ENCODE data around the gene HOXA3.
A peak's percentile ranks its signal among the peaks of the same experiment; 100 is the strongest.

Gene HOXA3

DNA sequence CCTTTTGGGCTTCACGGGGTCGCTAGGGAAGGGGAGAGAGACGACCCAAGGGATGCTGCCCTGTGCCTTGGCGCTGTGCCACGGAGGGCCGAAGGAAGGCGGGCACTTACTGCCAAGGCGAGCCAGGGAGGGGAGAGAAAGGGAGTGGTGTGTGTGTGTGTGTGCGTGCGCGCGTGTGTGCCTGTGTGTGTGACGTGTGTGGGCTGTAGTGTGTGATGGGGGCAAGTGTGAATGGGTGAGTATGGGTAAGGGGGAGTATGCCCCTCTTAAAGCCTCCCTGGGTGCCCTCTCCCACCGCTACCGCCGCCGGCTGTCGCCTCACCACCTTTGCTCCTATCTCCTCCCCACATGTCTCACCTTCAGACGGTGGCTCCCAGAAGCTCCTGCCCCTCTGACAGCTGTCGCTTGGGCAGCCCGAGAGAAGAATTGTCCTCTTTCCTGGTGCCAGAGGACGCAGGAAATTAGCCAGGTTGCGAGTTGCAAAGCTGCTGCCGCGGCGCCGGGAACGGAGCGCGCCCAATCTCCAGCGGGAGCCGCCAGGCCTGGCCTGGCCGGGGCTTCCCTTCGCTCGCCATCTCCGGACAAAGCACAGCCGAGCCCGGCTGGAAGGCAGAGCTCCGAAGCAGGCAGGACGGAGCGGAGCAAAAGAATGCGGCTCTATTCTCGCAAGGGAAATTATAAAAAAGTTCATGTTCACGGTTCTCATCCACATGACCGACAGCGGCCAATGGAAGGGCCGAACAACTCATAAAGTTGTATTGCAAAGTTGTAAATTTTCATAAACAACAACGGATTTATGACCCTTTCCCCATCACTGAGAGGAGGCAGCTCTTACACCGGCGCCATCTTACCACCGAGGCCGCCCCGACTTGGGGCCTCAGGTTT, at the start of gene HOXA3:
Gene HOXA3 (minus strand): TSS at position 653 of the 885 bp plus-strand sequence. CDS start 41,943 bp downstream, outside the sequence.
- DNase-seq: no peak

DNA sequence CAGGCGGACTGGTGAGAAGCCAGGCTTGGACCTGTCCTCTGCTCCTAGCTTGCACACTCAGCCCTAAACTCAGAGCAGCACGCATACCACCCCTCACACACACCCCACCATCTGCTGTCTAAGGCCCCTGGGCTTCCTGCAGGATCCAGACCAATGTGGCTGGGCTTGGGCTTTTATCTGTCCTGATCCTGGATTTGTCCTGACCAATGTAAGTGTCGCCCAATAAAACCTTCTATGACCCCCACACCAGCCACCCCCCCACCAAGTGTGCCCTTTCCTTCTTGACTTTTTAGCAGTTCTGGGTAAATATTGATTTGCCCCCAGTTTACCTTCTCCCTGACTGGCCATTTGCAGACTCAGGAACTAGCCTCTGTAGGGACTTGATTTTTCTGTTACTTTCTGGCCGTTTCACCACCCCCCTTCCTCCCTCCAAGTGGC, 49.2 kb upstream of the HOXA3 start:
- DNase-seq: no peak

DNA sequence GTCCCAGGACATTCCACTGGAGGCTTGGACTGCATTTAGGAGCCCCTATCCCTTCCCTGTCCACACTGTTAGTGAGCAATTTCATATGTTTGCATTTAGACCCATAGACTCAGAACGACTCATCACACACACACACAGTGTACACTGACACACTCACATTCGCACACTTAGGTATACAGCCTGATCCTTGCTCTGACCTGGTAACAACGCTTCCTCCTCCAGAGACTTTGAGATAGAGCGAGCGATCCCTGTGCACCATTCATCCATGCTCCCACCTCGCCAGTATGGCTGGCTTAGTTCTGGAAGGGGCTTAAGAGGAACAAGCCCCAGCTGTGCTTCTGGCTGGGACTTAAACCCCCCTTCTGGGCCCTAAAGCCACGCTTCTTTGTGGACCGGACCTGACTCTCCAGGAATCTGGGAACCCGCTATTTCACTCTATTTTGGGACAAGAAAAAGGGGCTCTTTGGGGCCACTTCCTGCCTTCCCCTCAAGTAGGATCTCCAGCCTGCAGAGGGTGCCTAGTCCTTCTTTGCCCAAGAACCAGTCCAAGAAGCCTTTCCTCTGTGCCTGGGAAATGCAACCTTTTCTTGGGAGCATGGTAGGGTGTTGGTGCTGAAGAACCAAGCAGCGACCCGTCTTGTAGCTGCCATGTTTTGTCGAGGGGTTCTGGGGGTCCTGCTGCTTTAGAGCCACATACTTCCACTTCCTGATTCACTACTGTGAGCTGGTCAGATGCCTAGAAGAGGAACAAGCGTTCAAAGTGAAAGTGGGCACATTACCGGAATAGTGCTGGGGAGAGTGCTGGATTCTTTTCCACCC, 48.6 kb upstream of the HOXA3 start:
- no peak for DNase-seq

DNA sequence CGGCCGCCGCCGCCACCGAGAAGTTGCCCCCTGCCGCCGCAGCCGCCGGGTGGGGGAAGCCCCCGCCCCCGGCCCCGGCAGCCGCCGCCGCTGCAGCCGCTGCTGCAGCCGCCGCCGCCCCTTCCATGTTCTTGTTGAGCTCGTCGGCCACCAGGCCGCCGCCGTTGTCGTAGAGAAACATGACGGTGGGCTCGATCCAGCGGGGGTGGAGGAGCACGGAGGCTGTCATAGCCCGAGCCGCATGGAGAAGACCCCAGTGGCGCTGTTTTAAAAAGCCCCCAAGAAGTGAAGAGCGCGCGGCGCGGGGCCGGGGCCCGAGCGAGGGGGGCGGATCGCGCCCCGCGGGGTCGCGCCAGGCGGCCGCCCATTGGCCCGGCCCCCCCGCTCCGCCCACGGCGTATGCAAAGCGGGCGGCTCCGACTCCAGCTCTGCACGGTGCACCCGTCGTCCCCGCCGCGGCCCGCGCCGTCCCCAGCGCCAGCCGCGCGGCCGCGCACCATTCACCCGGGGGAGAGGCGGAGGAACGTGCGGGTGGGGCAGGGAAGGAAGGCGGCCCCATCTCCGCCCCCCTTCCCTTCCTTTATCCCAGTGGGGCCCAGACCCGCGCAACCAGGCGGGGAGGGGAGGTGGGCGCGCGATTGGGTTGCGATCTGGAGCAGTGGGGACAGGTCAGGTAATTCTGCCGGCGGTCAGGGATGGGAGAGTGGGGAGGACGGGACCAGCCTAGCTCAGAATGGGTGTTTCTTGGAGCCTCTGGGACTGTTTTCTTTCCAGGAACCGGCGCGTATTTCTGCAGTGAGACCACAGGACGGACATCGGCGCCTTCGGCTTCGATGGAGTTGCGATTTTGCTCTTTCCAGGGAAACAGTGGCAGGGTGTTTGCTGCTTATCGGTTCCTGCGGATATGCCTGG, 47.7 kb upstream of the HOXA3 start, which contains the start of gene HOXA13:
Gene HOXA13 (minus strand): TSS at position 243 of the 912 bp plus-strand sequence. CDS start 14 bp downstream, at position 229.
- peak; percentile 58 for DNase-seq

DNA sequence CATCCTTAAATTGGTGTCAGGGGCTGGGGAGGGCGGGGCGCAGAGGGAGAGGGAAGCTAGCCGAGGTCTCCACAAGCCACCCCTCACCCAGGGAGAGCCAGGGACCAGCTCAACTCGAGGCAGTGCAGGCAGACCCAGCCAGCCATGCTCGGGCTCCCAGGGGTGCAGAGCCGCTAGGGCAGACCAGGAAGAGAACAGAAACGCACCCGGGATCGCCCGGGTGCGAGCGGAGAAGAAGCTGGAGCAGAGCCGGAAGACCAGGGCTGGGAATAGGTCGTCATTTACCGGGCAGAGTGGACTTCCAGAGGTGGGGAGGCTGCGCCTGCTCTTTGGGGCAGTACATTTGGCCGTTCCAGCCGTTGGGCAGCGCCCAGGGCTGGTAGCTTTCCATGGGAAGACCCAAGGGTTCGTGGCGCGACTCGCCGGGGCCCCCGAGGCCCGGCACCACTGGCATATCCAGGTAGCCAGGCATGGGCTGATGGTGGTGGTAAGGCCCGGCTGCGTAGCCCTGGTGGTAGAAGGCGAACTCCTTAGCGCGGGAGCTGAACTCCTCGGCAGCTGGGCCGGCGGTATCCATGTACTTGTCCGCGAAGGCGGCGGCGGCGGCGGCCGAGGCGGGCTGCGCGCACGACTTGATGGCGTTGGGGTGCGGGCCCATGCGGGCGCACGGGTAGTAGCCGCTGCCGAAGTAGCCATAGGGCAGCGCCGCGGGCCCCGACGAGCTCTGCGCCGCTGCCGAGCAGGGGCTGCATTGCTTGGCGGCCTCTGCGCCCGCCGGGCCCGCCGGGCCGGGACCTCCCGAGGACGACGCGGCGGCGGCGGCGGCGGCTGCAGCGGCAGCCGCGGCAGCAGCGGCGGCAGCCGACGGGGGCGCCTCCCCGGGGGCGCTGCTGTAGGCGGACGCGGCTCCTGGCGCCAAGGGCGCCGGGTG, 46.8 kb upstream of the HOXA3 start:
- DNase-seq: no peak

DNA sequence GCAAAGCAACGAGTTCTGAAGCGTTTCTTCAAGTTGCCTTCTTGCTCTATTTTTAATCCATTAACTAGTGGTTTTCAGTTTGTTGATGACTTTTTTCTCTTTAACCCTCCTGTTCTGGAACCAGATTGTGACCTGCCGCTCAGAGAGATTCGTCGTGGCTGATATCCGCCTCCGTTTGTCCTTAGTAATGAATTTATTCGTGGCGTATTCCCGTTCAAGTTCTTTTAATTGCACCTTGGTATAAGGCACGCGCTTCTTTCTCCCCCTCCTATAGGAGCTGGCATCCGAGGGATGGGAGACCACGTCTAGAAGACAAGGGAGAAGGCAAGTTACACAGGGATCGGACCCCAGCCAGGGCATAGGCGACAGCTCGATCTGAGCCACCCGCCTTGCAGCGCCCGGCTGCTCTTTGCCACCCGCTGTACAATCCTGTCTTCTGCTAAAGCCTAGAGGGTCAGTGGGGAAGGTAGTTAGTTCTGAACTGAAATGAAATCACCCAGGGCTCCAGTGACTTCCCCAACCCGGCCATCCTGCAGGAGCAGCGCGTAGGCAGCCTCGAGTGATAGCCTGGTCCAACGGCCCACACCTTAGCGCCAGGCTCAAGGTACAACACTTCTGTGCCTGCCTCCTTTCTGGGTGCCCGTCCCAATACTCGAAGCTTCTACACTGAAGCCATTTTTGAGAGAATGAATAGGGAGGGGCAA, 45.9 kb upstream of the HOXA3 start:
- DNase-seq: no peak

DNA sequence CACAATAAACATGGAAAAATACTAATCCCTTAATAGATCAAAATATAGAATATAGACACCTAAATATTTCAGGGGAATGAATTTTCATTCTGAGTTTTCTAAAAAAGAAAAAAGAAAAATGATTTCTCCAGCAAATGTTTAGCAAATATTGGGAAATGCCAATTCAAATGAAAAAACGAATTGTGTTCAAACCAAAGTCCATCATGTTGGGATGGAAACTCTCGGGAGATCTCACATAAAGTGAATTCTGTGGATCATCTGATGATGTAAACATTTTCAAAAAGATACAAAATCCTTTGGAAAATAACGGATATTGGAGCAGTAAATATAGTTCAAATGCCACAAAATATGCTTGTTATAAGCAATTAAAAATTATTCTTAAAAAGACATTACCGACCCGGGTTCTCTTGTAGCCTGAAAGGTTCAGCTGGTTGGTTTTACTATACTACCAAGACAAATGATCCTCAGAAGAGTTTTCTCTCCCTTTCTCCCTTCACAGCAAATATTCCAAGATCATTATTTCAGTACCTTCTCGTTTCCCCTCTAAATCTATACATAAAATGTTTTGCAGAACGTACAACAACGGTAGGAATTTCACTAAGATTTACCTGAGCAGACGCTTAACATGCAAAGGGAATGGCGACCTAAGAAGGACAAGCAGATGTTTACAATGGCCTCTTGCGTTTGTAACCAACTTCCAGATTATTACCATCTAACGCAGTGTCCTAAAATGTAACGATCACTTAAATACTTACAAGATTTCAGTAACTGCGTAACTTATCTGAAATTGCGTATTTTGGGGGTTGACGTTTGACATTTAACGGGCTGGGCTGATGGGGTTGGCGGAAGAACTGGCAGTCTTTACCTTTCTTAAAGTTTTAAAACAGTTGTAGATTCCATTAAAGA, 45.0 kb upstream of the HOXA3 start:
- no peak for DNase-seq

DNA sequence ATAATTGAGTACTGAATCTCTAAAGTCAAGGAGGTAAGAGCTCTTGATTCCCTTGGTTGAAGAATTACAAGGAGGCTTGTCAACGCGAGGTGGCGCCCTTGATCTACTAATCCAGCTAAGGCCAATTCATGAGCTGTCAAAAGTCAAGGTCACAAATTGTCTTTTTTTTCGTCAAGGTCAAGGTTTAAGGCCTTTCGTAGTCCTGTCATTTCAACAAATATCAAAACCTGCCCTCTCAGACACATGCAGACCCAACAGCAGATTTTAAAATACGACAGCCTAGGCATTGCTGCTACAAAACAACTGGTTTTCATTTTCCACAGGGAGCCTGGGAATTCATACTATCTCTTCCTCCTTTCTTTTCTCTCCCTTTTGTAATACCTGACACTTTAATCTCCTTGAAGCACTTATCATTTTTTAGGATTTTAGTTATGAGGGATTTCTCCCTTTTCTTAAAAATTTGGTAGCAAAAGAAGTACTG, 43.9 kb upstream of the HOXA3 start:
- no peak for DNase-seq

DNA sequence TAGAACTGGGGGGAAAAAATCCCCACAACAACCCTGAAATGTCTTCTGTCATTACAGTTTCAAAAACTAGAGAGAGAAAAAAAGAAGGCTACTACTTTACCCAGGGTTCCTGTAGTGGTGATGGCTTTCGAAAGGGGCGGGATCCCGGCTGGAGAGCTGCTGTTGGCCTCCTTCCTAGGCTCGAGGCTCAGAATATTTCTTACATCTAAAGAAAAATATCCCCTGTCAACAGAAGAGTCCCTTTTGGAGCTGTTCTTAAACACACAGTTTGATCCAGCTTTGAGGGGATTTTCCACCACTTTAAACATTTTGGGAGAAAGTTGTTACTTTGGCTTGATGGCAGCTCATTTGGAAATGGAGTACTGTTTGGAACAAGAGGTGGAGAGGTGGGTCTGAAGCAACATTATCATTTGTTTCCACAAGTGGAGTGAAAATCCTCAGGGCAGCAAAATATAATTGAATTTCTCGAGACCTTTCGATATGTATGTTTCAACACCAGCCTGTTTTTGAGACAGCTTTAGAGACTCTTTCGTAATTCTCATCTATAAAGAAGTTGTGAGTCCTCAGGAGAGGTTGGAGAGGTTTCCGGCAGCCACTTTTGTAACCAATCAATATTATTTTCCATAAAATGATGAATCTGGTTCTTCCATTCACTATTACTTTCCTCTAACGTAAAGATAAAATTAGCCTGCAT, 42.5 kb upstream of the HOXA3 start:
- DNase-seq: no peak

DNA sequence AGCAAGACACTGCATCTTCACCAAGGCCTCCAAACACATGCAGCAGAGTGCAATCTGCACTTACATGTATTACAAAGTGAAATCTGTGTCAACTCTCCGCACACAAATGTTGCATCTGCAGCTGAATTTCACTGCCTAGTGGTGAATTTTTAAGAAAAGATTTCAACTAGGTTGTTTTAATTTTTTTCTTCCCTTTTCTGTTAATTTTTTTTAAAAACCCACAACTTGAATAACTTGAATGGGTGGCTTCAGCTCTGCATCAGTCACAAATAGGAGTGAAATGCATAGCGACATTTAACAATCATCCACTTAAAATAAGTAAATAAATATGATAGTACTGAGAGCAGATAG, 41.6 kb upstream of the HOXA3 start:
- no peak for DNase-seq

DNA sequence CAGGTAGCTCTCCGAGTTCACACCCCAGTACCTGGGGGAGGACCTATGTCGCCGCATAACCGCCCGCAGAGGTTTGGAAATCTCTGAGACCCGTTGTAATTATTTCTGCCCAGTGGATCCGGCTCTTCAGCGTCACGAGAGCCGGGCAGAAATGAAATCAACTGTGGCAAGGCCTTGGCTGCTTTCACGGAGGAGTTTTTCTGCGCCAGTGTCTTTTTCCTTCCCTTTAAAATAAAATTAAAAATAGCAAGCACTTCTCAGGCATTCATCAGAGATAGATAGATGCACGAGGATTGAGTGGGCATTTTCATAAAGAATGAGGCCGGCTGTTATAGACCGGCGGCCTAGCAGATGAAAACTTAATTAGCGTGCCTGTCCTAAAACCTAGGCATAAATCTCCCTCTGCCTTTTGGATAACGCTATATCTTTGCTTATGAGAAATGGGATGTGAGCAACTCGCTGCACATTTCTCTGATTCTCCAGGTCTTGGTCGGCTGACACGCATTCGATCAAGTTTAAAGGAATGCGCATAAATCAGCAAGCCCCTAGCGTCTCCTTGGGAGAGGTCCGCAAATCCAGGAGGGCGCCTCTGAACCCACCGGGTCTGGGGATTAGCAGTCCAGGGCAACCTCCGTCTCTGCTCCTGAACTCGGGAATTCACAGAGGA, 41.1 kb upstream of the HOXA3 start:
- DNase-seq: no peak

DNA sequence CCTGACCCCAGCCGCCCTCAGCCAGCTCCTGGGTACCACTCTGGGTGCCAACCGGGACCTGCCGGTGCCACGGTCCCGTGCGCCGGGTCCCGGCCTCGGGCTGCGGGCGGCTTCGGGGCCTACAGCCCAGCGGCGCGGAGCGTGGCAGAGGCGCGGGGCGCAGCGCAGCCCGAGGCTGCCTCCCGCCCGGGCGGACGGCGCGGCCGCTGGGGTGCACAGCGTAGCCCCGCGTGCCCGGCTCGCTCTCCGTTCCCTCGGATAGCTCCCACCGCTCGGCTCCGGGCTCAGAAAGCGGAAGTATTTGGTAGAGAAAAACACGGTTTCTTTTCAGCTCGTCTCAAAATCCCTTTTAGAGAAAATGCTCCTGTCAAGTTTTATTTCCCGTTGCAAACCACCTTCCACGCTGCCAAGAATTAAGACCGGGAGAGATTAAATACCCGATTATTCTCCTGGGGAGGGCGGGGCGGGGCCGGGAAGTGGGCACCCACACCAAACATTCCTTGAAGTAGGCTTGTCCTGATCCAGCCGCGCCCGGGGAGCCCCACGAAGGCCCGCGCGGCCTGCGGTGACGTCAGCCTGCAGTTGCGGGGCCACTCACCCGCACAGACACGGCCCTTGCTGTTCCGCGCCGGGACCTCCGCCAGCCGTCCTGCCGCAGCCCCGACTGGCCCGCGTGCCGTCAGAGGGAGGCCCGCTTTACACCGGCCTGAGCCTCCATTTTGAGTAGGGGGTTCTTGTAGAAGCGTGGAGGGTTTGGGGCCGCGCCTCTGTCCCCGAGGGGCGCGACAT, 40.4 kb upstream of the HOXA3 start:
- no peak for DNase-seq

DNA sequence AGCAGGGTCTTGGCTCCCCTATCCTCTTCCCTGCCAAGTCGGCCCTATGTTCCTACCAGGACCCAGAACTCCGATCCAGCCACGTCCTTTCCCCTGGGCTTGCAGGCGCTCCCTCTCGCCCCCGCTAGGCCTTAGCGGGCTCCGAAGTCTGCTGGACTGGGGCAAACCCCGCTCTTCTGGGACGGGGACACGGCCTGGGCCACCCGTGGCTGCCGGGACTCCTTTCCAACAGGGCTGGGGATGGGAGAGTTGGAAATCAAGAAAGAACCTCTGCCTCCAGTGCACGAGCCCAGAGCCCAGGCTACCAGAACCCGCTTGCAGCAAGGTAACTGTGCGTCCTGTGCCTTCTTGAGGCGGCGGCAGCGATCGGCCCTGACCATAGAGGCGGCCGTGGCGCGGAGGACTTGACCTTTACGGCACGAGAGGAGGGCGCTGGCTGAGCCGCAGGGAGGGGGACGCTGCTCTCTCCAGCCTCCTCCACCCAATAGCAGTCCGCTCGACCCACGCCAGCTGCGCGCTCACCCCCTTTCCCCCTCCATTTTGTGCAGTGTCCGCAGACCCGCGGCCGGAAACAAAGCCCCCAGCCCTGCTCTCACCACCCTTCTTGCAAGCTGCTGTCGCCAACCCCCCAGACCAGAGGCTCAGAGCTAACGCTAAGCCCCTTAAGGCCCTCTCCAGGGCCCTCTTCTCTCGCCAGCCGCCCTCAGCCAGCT, 39.6 kb upstream of the HOXA3 start:
- DNase-seq: no peak

DNA sequence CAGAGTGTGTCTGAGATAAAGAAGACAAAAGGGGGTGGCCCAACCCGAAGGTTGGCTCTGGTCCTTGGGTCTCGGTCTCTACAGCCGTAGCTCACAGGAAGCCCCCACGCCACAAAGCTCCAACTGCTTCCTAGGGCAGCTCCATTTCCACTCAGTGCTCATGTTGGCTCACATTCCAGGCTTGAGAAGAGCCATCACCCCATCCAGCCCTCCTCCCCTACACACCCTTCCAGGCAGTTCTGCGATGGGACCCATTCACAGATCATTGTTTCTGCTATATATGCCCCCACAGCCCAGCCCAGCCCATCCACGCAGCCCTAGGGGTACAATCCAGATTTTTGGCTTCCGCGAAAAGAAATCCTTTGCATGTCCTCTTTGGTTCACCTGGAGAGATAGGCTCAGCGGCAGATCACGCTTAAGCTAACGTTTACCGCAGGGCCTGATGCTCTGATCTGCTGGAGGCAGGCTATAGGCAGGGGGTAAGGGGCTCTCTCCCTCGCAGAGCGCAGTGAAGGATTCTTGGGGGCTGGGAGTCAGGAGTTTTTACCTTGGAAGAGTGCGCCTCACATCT, 38.9 kb upstream of the HOXA3 start:
- no peak for DNase-seq

DNA sequence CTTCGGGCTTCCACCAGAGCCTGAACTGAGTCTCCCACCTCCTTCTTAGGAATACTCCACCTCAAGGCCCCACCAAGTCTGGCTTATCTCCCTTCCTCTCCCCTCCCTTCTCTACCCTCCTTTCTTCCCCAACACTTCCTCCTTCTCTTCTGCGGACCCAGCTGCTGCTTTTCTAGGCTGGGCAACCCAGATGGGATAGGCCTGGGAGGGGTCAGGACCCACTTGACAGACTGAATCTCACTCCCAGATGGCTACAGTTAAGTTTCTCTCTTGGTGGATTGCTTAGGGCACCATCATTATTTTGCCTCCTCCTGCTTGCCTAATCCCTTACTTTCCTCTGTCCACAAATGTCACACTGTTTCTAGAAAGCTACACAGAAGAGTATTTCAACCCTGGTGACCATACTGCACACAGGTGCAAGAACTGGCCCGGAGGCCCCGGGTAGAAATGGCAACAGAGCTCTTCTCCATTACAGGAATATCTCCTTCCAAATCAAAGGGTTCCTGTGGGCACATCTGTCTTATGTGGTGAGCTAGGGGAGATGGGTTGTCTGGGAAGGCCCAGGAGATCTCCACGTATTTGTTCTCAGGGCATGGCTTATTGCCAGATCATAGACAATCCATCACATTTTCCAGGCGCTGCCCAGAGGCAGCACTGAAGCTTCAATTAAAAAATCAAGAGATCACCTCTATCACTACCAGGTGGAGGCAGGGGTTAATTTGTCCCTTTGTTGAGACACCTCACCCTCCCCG, 37.8 kb upstream of the HOXA3 start:
- DNase-seq: no peak
